ENCODE results near the gene CCDC24.

Gene CCDC24

DNA sequence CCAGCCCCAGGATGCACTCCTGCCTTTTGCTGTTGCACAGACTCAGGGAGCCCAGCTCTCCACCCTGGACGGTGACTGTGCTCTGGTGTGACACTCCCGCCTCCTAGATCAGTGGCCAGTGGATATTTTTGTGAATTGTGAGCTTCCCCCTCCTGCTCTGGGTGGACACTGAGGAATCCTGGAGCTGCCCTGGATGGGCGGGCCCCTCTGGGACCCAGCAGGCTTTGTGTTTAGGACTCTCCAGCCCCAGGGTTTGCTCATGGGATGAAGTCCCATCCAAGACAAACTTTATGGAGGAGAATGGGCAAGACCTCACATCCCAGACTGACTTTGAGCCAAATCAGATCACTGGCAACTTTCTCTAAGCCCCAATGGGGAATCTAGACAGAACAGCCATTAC, 23.8 kb downstream of the CCDC24 start:
- Histone ChIP-seq H3K36me3 (no peaks in the 10 kb centered on the region), H3K9ac (no peak overlapping the region), H4K20me1 (peaks cover 0 to 20% (median 0%) of the 10 kb centered on the region in 11 experiments; a peak in 3 of 22 replicates), H3K4me3 (no peak overlapping the region), H3K4me2 (no peak overlapping the region), H3K27me3 (no peaks in the 10 kb centered on the region), H3K27ac (no peak overlapping the region), H3K4me1 (peaks cover 3 to 35% (median 30%) of the 10 kb centered on the region in 10 experiments; a peak in 16 of 20 replicates), H3K9me3 (replicated peaks in 1 of 11) (no peaks in the 10 kb centered on the region)
- no peak for TF ChIP-seq Cebpa-rat (IDR thresholded peaks at IDR 0.05)

DNA sequence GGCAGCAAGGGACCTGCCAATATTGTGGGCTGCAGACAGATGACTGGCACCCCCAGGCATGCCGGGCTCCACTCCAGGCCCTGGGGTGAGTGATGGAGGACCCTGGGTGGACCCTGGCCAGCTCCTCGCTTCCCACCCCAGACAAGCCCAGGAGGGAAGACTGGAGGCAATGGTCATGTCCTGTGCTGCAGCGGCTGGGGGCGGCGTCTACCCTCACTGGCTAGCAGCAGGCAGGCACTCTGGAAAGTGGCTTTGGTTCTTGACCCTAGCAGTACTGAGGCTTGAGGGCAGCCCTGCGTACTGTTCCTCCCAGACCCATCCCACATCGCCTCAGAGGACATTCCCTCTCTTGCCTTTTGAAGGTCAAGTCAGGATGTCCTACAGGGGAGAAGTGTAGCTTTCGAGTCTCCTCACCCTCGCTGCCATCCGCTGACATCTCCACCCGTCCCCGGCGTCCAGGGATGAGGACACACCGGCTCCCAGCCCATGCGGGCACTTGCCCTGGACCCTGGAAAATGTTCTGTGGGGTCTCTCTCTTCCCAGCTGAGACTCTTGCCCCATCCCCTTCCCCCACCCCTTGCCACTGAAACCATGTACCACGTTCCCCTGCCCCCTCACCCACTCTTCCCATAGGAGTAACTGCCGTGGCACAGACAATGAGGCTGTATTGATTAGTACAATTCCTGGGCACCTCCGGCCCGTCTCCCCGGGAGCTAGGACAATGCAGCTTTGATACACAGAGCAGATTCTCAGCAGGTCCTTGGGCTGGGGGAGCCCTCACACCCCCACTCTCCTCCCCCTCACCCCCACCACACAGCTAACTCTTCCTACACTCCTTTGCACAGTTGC, 24.9 kb downstream of the CCDC24 start:
- no peak for TF ChIP-seq Cebpa-rat (IDR thresholded peaks at IDR 0.05)
- no peak overlapping the region for H3K9ac ChIP-seq
- H3K27me3 ChIP-seq, result no peaks in the 10 kb centered on the region
- peaks cover 3 to 30% (median 27%) of the 10 kb centered on the region in 10 experiments; a peak in 16 of 20 replicates for H3K4me1 ChIP-seq
- no peaks in the 10 kb centered on the region for H3K36me3 ChIP-seq
- peaks cover 0 to 20% (median 0%) of the 10 kb centered on the region in 11 experiments; a peak in 3 of 22 replicates for H4K20me1 ChIP-seq
- H3K27ac ChIP-seq, result no peak overlapping the region
- H3K9me3 ChIP-seq (replicated peaks in 1 of 11), result no peaks in the 10 kb centered on the region
- H3K4me3 ChIP-seq, result no peak overlapping the region
- H3K4me2 ChIP-seq, result no peak overlapping the region

DNA sequence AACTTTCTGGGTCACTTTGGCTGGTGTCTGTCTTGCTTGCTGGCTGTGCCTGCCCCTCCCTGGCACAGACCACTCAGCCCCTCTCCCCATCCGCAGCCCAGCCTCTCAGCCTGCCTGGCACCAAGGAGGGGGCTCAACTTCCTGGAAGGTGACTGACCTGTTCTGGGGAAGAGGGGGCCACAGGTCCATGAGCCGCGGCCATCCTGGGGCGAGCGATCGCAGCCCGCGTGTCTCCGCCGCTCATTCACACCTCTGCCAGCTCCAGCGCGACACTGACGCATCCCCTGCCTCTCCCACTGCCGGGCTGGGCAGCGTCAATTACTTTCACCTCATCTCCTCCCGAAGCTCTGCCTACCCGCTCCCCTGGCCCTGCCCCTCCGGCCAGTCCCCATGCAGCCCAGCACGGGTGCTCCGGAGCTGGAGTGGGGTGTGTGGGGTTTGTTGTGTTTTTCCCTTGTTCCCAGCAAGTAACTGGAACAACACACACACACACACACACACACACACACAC, 25.5 kb downstream of the CCDC24 start:
- TF ChIP-seq Cebpa-rat (IDR thresholded peaks at IDR 0.05), result no peak
- Histone ChIP-seq H3K4me3 (no peak overlapping the region), H3K4me1 (peaks cover 0 to 23% (median 20%) of the 10 kb centered on the region in 10 experiments; a peak in 16 of 20 replicates), H3K9ac (no peak overlapping the region), H3K4me2 (no peak overlapping the region), H3K27ac (no peak overlapping the region), H3K36me3 (0 out of 22 replicates have a peak, but pooled peaks cover 0 to 1% (median 0%) of the 10 kb centered on the region in 11 experiments), H3K27me3 (no peaks in the 10 kb centered on the region), H3K9me3 (replicated peaks in 1 of 11) (no peaks in the 10 kb centered on the region), H4K20me1 (peaks cover 0 to 14% (median 0%) of the 10 kb centered on the region in 11 experiments; a peak in 3 of 22 replicates)

DNA sequence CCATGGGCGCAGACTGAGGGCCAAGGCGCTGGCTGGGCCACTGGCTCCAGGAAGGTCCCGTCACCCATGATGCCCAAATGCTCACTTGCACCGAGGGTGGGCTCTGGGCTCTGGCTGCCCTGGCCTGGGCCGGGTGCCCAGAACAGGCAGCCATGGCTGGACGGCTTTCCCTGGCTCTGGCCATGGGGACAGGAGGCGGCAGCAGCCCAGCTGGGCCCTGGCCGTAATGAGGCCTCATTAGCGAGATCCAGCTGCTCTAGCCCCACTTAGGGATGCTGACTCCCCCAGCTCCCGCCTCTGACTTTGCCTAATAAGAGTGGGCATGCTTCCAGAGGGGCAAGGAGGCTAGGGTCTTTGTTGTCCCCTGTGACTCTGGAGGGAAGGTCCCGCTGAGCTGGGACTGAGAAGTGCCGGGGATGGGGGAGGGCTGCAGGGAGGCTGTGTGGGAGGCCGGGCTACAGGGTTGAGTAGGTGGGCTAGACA, 28.1 kb downstream of the CCDC24 start:
- H3K27ac ChIP-seq, result no peak overlapping the region
- H3K36me3 ChIP-seq, result 0 out of 22 replicates have a peak, but pooled peaks cover 0 to 4% (median 0%) of the 10 kb centered on the region in 11 experiments
- no peak for TF ChIP-seq Cebpa-rat (IDR thresholded peaks at IDR 0.05)
- H3K9ac ChIP-seq, result no peak overlapping the region
- H3K4me1 ChIP-seq, result no peaks in the 10 kb centered on the region
- H3K27me3 ChIP-seq, result no peaks in the 10 kb centered on the region
- H3K9me3 ChIP-seq (replicated peaks in 1 of 11), result no peaks in the 10 kb centered on the region
- no peak overlapping the region for H3K4me2 ChIP-seq
- peaks cover 0 to 8% (median 0%) of the 10 kb centered on the region in 11 experiments; a peak in 1 of 22 replicates for H4K20me1 ChIP-seq
- no peak overlapping the region for H3K4me3 ChIP-seq

DNA sequence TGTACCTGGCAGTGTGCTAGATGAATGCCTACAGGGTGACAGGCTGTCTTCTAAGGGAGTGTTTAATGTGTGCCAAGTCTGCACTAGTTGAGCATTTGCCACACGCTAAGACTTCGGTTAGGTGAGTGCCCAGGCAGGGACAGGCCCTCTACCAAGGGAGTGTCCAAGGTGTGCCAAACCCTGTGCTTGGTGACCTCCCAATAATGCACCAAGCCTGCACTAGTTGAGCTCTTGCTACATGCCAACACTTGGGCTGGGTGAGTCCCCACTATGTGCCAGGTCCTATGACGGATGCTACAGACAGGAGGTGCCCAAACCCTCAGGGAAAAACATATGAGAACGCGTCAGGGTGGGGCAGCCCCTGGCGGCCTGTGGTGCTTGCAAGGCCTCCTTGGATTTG, 29.1 kb downstream of the CCDC24 start:
- no peaks in the 10 kb centered on the region for H3K27me3 ChIP-seq
- no peak overlapping the region for H3K27ac ChIP-seq
- no peak overlapping the region for H3K9ac ChIP-seq
- H4K20me1 ChIP-seq, result peaks cover 0 to 3% (median 0%) of the 10 kb centered on the region in 11 experiments; a peak in 1 of 22 replicates
- no peak overlapping the region for H3K4me3 ChIP-seq
- H3K36me3 ChIP-seq, result 0 out of 22 replicates have a peak, but pooled peaks cover 0 to 4% (median 0%) of the 10 kb centered on the region in 11 experiments
- no peaks in the 10 kb centered on the region for H3K9me3 ChIP-seq (replicated peaks in 1 of 11)
- H3K4me2 ChIP-seq, result no peak overlapping the region
- no peaks in the 10 kb centered on the region for H3K4me1 ChIP-seq
- no peak for TF ChIP-seq Cebpa-rat (IDR thresholded peaks at IDR 0.05)

DNA sequence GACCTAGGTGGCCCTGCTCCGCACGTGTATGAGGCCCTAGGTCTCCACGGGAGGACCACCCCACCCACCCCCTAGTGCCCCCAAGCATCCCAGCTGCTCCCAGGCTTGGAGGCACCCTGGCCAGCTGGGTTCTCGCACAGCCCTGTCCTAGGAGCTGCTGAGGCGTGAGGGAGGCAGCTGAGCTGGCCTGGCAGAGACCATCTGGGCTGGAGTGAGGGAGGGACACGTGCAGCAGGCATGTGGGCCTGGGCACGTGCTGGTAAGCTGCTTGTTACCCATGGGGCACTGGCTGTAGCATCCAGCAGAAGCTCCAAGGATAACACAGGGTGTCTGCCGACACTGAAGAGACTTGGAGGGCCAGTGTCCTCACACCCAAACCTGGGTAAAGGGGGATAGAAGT, 29.8 kb downstream of the CCDC24 start:
- TF ChIP-seq Cebpa-rat (IDR thresholded peaks at IDR 0.05), result no peak
- no peaks in the 10 kb centered on the region for H3K27me3 ChIP-seq
- no peak overlapping the region for H3K4me3 ChIP-seq
- no peak overlapping the region for H3K9ac ChIP-seq
- 0 out of 22 replicates have a peak, but pooled peaks cover 0 to 4% (median 0%) of the 10 kb centered on the region in 11 experiments for H3K36me3 ChIP-seq
- H3K27ac ChIP-seq, result no peak overlapping the region
- no peak overlapping the region for H3K4me2 ChIP-seq
- no peaks in the 10 kb centered on the region for H3K4me1 ChIP-seq
- no peaks in the 10 kb centered on the region for H3K9me3 ChIP-seq (replicated peaks in 1 of 11)
- H4K20me1 ChIP-seq, result no peaks in the 10 kb centered on the region

DNA sequence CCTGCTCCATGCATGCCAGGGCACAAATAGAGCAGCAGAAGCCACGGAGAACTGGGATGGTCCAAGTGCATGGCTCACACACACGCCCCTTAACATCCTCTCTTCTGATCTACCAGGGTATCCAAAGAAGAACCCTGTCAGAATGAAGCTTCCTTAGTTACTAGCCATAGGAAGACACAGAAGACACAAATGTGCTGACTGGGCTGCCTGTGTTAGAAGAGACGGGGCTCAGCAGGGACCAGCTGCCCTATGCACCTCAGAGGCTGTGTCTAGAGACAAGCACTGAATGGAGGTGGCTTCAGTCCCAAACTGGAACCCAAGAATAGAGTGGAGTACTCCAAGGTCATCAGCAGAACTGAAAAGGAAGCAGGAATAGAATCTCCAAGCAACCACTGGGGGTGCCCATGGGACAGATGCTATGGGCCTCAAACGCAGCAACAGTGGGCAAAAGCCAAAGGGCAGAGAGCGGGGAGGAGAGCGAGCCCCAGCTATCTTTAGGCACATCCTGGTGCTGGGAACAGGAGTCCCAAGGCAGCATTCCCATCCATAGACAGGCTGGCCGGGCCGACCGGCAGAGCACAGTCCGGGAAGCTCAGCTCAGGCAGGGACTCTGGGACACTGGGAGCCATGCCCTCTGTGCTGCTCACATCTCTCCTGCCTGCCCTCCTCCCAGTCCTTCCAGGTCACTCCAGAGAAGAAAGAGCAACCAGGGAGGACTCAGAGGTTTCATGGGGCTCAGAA, 30.4 kb downstream of the CCDC24 start:
- H3K27ac ChIP-seq, result no peak overlapping the region

DNA sequence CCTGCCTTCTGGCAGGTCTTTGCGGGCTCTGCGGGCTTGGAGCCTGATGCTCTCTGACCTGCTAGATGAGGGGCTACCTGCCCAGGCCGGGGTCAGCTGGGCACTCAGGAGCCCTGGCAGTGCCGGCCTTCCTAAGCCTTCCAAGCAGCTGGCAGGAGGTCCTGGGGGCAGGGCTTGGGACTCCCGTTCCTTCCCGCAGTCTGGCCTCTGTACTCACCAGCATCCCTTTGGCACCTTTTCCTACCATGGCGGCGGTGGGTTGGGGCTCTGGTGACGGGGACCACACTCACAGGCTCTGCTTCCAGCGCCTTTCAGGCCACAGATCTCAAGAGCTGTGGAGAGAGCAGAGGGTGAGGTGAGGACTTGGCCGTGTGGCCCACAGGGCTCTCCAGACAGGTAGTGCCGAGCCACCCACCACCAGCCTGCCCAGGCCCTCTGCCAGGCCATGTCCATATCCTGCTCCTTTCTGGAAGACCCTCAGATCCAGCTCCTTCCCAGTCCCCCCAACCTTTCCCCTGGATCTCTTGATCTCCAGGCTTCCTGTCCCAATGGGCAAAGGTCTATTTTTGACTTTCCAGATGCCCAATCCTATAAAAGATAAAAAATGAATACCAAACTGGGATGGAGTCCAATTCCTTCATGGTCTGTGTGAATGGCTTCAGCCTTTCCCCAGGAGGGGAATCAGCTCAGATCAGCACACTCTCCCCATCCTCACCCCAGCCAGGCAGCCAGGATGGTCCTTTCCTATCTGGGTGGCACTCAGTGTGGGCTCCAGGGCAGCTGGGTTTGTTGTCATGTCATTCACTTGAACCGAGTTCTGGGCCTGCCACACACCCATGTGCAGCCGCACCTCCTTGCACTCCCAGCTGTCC, 32.9 kb downstream of the CCDC24 start:
- no peak for TF ChIP-seq Cebpa-rat (IDR thresholded peaks at IDR 0.05)
- Histone ChIP-seq H3K4me2 (no peak overlapping the region), H3K36me3 (0 out of 22 replicates have a peak, but pooled peaks cover 0 to 4% (median 0%) of the 10 kb centered on the region in 11 experiments), H3K27me3 (no peaks in the 10 kb centered on the region), H3K4me1 (peaks cover 6 to 12% (median 9%) of the 10 kb centered on the region in 10 experiments), H3K27ac (no peak overlapping the region), H3K9ac (no peak overlapping the region), H3K4me3 (no peak overlapping the region), H4K20me1 (no peaks in the 10 kb centered on the region), H3K9me3 (replicated peaks in 1 of 11) (no peaks in the 10 kb centered on the region)

More for the DNA sequence above, 30.4 kb downstream of the CCDC24 start:
- Histone ChIP-seq H3K9me3 (replicated peaks in 1 of 11) (no peaks in the 10 kb centered on the region), H3K4me1 (no peaks in the 10 kb centered on the region), H4K20me1 (no peaks in the 10 kb centered on the region), H3K9ac (no peak overlapping the region), H3K4me3 (no peak overlapping the region), H3K4me2 (no peak overlapping the region), H3K27me3 (no peaks in the 10 kb centered on the region), H3K36me3 (0 out of 22 replicates have a peak, but pooled peaks cover 0 to 4% (median 0%) of the 10 kb centered on the region in 11 experiments)
- TF ChIP-seq Cebpa-rat (IDR thresholded peaks at IDR 0.05), result no peak

All from BLaER1 treated with 17β-estradiol and CSF1 and Interleukin-3, amounts not matched to agents 10 nM and 100 nM (cell line).